Liver (tissue), 9 donors: ENCODE results near the gene MICOS13. TPM values are rescaled to one million over a fixed set of nuclear protein-coding genes. Genes with fewer than 3 reads are reported as not detected.

Experiments
- DNase-seq: peaks from one replicate; pipeline ENCODE4 v3.0.0-alpha.2; 2017; ENCODE audit warnings: low spot score
- H3K27ac ChIP-seq, 2 donors: one replicate each; pipeline ENCODE4 v1.7.0; 2013; ENCODE audit warnings: inconsistent platforms in 2 of 2, low read length in 2 of 2, control low read depth in 1 of 2, low read depth in 1 of 2, mild to moderate bottlenecking in 1 of 2
- H3K27me3 ChIP-seq, 4 donors: one replicate each; pipeline versions ENCODE4 v1.6.1 to v1.7.0; 2013; ENCODE audit warnings: low read length in 3 of 4, inconsistent platforms in 1 of 4, mild to moderate bottlenecking in 1 of 4, moderate library complexity in 1 of 4; ENCODE audit not compliant: control insufficient read depth in 4 of 4, insufficient read depth in 4 of 4
- H3K36me3 ChIP-seq, 4 donors: one replicate each; pipeline versions ENCODE4 v1.6.1 to v1.7.0; 2013; ENCODE audit warnings: low read length in 3 of 4, mild to moderate bottlenecking in 3 of 4, low read depth in 1 of 4, moderate library complexity in 1 of 4; ENCODE audit not compliant: control insufficient read depth in 4 of 4, insufficient read depth in 3 of 4
- H3K4me1 ChIP-seq, 4 donors: one replicate each; pipeline versions ENCODE4 v1.6.1 to v1.7.0; 2013; ENCODE audit warnings: low read length in 3 of 4, mild to moderate bottlenecking in 3 of 4, moderate library complexity in 1 of 4; ENCODE audit not compliant: control insufficient read depth in 4 of 4, insufficient read depth in 4 of 4
- H3K4me3 ChIP-seq, 3 donors: one replicate each; pipeline versions ENCODE4 v1.6.1 to v1.7.0; 2013; ENCODE audit warnings: low read length in 3 of 3, control low read depth in 1 of 3, low read depth in 1 of 3, mild to moderate bottlenecking in 1 of 3
- H3K9ac ChIP-seq, 2 donors: one replicate each; pipeline ENCODE4 v1.7.0; 2013; ENCODE audit warnings: low read length in 2 of 2, mild to moderate bottlenecking in 2 of 2, moderate library complexity in 2 of 2, control low read depth in 1 of 2, low read depth in 1 of 2
- H3K9me3 ChIP-seq, 4 donors: one replicate each; pipeline versions ENCODE4 v1.6.1 to v1.7.0; 2013; ENCODE audit warnings: low read length in 3 of 4; ENCODE audit not compliant: control insufficient read depth in 4 of 4
- ATF3 ChIP-seq: IDR thresholded peaks from 2 replicates; pipeline ENCODE4 v1.6.1; 2016; ENCODE audit warnings: antibody characterized with exemption
- CTCF ChIP-seq: fragments of 150-350 bp; IDR thresholded peaks from 2 replicates; pipeline ENCODE4 v1.5.1; 2017; ENCODE audit warnings: improper control_type of control experiment, low read depth, low read length; ENCODE audit not compliant: missing input control
- EGR1 ChIP-seq, 2 donors: IDR thresholded peaks; 2 replicates each; pipeline ENCODE4 v1.6.1; 2016 to 2018; ENCODE audit warnings: antibody characterized with exemption in 2 of 2, low read depth in 2 of 2
- FOXA1 ChIP-seq: IDR thresholded peaks from 2 replicates; pipeline ENCODE4 v1.6.1; 2016; ENCODE audit warnings: antibody characterized with exemption
- FOXA2 ChIP-seq: IDR thresholded peaks from 2 replicates; pipeline ENCODE4 v1.6.1; 2016; ENCODE audit warnings: antibody characterized with exemption
- GABPA ChIP-seq, 2 donors: IDR thresholded peaks in 1 of 2; conservative IDR thresholded peaks in 1 of 2; 2 replicates each; pipeline ENCODE4 v1.6.1; 2016; ENCODE audit warnings: antibody characterized with exemption in 2 of 2, mild to moderate bottlenecking in 1 of 2, moderate library complexity in 1 of 2
- HNF4A ChIP-seq, 2 donors: conservative IDR thresholded peaks; 2 replicates each; pipeline ENCODE4 v1.6.1; 2016; ENCODE audit warnings: antibody characterized with exemption in 2 of 2, mild to moderate bottlenecking in 2 of 2
- HNF4G ChIP-seq: IDR thresholded peaks from 2 replicates; pipeline ENCODE4 v1.6.1; 2016; ENCODE audit warnings: antibody characterized with exemption
- JUND ChIP-seq, 2 donors: IDR thresholded peaks; 2 replicates each; pipeline ENCODE4 v1.6.1; 2016; ENCODE audit warnings: antibody characterized with exemption in 2 of 2
- NR2F2 ChIP-seq: IDR thresholded peaks from 2 replicates; pipeline ENCODE4 v1.6.1; 2016; ENCODE audit warnings: antibody characterized with exemption
- RAD21 ChIP-seq, 2 donors: IDR thresholded peaks; 2 replicates each; pipeline ENCODE4 v1.6.1; 2016; ENCODE audit warnings: antibody characterized with exemption in 2 of 2, mild to moderate bottlenecking in 2 of 2
- RXRA ChIP-seq, 2 donors: IDR thresholded peaks; 2 replicates each; pipeline ENCODE4 v1.6.1; 2017 to 2018; ENCODE audit warnings: antibody characterized with exemption in 2 of 2, mild to moderate bottlenecking in 1 of 2
- SP1 ChIP-seq: IDR thresholded peaks from 2 replicates; pipeline ENCODE4 v1.6.1; 2018; ENCODE audit warnings: antibody characterized with exemption, mild to moderate bottlenecking
- TAF1 ChIP-seq: conservative IDR thresholded peaks from 2 replicates; pipeline ENCODE4 v1.6.1; 2016; ENCODE audit warnings: antibody characterized with exemption, mild to moderate bottlenecking
- YY1 ChIP-seq: IDR thresholded peaks from 2 replicates; pipeline ENCODE4 v1.6.1; 2016; ENCODE audit warnings: antibody characterized with exemption, mild to moderate bottlenecking
- ZBTB33 ChIP-seq: IDR thresholded peaks from 2 replicates; pipeline ENCODE4 v1.6.1; 2016; ENCODE audit warnings: antibody characterized with exemption
- WGBS: extraction: QIAGEN DNeasy Blood & Tissue Kit; methylation state at CpG from one replicate; pipeline ENCODE4 v1.1.7; 2013; 5-methylcytosine and 5-hydroxymethylcytosine counted together
- polyA plus RNA-seq, 2 donors: library from polyadenylated mRNA; stranded (reverse) in 1 of 2; unstranded in 1 of 2; fragments of 200-250 nt in 1 of 2; fragments of >200 nt in 1 of 2; fragmentation: Nextera tagmentation in 1 of 2; extraction: Ambion mirVana in 1 of 2; gene quantifications; one replicate each; pipeline versions ENCODE4 v1.2.1 to v1.2.3, GENCODE V29; 2013 to 2015
- total RNA-seq, 2 donors: library from RNA; depleted of rRNA; stranded (reverse); fragments of >200 nt; gene quantifications; one replicate each; pipeline ENCODE4 v1.2.3, GENCODE V29; 2014
- TF ChIP-seq, protein P1 (sequence below): IDR thresholded peaks from 2 replicates; pipeline ENCODE4 v1.6.1; 2016; ENCODE audit warnings: antibody characterized with exemption, mild to moderate bottlenecking
- TF ChIP-seq, protein P2 (sequence below): IDR thresholded peaks from 2 replicates; pipeline ENCODE4 v1.6.1; 2016; ENCODE audit warnings: antibody characterized with exemption
- donor health status: healthy.
- donor health status: healthy.
- donor health status: healthy.
- donor health status: healthy.
- donor health status: healthy.

MICOS13 gene
- total and polyA plus RNA-seq, 4 donors: 11.5 to 84.0 (median 30.8) TPM

DNA sequence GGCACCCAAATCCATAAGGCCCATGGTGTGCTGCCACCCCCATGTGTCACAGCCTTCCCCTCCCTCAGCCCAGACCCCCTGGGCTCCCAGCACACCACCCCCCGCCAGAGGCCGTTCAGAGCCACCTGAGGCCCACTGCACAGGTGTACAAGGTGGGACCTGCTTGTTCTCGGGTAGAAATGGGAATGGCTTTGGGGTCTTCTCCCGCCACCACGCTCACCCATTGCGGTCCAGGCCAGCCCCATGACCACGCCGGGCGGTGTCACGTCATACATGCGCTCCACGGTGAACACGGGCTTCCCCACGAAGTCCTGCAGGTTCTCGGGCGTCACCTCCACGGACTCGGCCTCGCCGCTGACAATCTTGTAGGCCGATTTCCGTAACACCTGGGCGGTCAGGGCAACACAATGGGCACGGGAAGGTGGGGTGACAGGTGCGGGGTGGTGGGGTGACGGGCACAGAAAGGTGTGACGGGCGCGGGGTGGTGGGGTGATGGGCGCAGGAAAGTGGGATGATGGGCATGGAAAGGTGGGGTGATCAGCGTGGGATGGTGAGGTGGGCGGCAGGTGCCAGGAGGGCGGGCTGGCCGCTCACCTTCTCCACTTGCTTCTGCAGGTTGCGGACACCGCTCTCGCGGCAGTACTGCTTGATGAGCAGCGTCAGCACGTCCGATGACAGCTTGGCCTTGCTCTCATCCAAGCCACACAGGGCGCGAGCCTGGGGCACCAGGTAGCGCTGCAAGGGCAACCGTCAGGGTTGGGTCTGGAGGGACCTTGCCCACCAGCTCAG, 14.0 kb upstream of the MICOS13 start (continued):
- TF ChIP-seq, protein P1, sequence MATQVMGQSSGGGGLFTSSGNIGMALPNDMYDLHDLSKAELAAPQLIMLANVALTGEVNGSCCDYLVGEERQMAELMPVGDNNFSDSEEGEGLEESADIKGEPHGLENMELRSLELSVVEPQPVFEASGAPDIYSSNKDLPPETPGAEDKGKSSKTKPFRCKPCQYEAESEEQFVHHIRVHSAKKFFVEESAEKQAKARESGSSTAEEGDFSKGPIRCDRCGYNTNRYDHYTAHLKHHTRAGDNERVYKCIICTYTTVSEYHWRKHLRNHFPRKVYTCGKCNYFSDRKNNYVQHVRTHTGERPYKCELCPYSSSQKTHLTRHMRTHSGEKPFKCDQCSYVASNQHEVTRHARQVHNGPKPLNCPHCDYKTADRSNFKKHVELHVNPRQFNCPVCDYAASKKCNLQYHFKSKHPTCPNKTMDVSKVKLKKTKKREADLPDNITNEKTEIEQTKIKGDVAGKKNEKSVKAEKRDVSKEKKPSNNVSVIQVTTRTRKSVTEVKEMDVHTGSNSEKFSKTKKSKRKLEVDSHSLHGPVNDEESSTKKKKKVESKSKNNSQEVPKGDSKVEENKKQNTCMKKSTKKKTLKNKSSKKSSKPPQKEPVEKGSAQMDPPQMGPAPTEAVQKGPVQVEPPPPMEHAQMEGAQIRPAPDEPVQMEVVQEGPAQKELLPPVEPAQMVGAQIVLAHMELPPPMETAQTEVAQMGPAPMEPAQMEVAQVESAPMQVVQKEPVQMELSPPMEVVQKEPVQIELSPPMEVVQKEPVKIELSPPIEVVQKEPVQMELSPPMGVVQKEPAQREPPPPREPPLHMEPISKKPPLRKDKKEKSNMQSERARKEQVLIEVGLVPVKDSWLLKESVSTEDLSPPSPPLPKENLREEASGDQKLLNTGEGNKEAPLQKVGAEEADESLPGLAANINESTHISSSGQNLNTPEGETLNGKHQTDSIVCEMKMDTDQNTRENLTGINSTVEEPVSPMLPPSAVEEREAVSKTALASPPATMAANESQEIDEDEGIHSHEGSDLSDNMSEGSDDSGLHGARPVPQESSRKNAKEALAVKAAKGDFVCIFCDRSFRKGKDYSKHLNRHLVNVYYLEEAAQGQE: no peak
- no peak for TF ChIP-seq FOXA2
- TF ChIP-seq ZBTB33: no peak

GRCh38 chr19:5693195-5694166, 13.2 kb upstream of the MICOS13 start:
- H3K9ac ChIP-seq: no peak overlapping the region
- H3K27ac ChIP-seq: no peak overlapping the region
- peaks cover 6 to 21% (median 10%) of the 10 kb centered on the region in 4 donors for H3K4me1 ChIP-seq
- DNase-seq: no peak
- TF ChIP-seq, protein P1: no peak
- TF ChIP-seq ZBTB33 (no peak), RXRA (IDR thresholded peaks at IDR 0.05) (no peak), CTCF (no peak), SP1 (no peak), RAD21 (IDR thresholded peaks at IDR 0.05) (no peak), TAF1 (no peak), YY1 (no peak), EGR1 (IDR thresholded peaks at IDR 0.05; ENCODE audit: low read depth in 2 of 2) (no peak), FOXA1 (no peak), FOXA2 (no peak), NR2F2 (no peak), GABPA (IDR thresholded peaks at IDR 0.05 in 1 of 2, conservative IDR thresholded peaks at IDR 0.05 in 1 of 2) (no peak), JUND (IDR thresholded peaks at IDR 0.05) (no peak), HNF4G (no peak), HNF4A (conservative IDR thresholded peaks at IDR 0.05) (no peak), ATF3 (no peak)
- TF ChIP-seq, protein P2, sequence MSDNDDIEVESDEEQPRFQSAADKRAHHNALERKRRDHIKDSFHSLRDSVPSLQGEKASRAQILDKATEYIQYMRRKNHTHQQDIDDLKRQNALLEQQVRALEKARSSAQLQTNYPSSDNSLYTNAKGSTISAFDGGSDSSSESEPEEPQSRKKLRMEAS: no peak
- no peaks in the 10 kb centered on the region for H3K9me3 ChIP-seq
- WGBS: 90% methylated on average over 39 of the region's 39 CpGs
- H3K4me3 ChIP-seq: no peak overlapping the region
- no peaks in the 10 kb centered on the region for H3K27me3 ChIP-seq
- H3K36me3 ChIP-seq: peaks cover 11 to 58% (median 24%) of the 10 kb centered on the region in 4 donors
